ENCODE results near the gene RTL3. TPM values are rescaled to one million over a fixed set of nuclear protein-coding genes. Genes with fewer than 3 reads are reported as not detected.
"Not testable (repeated sequence)": the region's sequence is repeated elsewhere in the genome, so short reads cannot be mapped to it uniquely, and the experiment has no call there.

RTL3 gene
- total RNA-seq, 2 donors from 2014 or later: not detected

- Histone ChIP-seq H3K9me3 (no peaks in the 10 kb centered on the region), H3K27ac (no peak overlapping the region), H3K36me3 (no peaks in the 10 kb centered on the region), H3K27me3 (no peaks in the 10 kb centered on the region), H3K4me1 (no peaks in the 10 kb centered on the region), H3K4me3 (no peak overlapping the region), H3K9ac (ENCODE audit: low read depth in 2 of 2, low read length in 2 of 2) (no peak overlapping the region)
- intact Hi-C loops (cut with DNase I): no loop called here
- no peak for DNase-seq
- TF ChIP-seq CTCF (IDR thresholded peaks at IDR 0.05): no peak
Observed at GRCh38 chrX:78643096-78643495, 16.0 kb downstream of the RTL3 start.

- H3K36me3 ChIP-seq; H3K4me1 ChIP-seq; H3K4me3 ChIP-seq; H3K9ac ChIP-seq (ENCODE audit: low read depth in 2 of 2, low read length in 2 of 2); H3K27me3 ChIP-seq; H3K27ac ChIP-seq; H3K9me3 ChIP-seq; intact Hi-C loops (cut with DNase I); DNase-seq: not testable (repeated sequence)
Observed at GRCh38 chrX:78636096-78636495, 23.0 kb downstream of the RTL3 start.

GRCh38 chrX:78624962-78625909, 33.9 kb downstream of the RTL3 start:
- Histone ChIP-seq H3K36me3 (no peaks in the 10 kb centered on the region), H3K9ac (ENCODE audit: low read depth in 2 of 2, low read length in 2 of 2) (no peak overlapping the region), H3K27me3 (no peaks in the 10 kb centered on the region), H3K9me3 (no peaks in the 10 kb centered on the region), H3K4me3 (no peak overlapping the region), H3K4me1 (no peaks in the 10 kb centered on the region), H3K27ac (no peak overlapping the region)
- intact Hi-C loops (cut with DNase I): no loop called here
- TF ChIP-seq CTCF (IDR thresholded peaks at IDR 0.05): no peak
- DNase-seq: no peak

- Histone ChIP-seq H3K4me3 (no peak overlapping the region), H3K9ac (ENCODE audit: low read depth in 2 of 2, low read length in 2 of 2) (no peak overlapping the region), H3K27me3 (no peaks in the 10 kb centered on the region), H3K36me3 (no peaks in the 10 kb centered on the region), H3K27ac (no peak overlapping the region), H3K4me1 (no peaks in the 10 kb centered on the region), H3K9me3 (no peaks in the 10 kb centered on the region)
- intact Hi-C loops (cut with DNase I): no loop called here
- DNase-seq: no peak
- no peak for TF ChIP-seq CTCF (IDR thresholded peaks at IDR 0.05)
Observed at GRCh38 chrX:78624426-78624825, 34.7 kb downstream of the RTL3 start.

- no peak overlapping the region for H3K27ac ChIP-seq
- intact Hi-C loops (cut with DNase I): no loop called here
Observed at GRCh38 chrX:78622831-78623230, 36.3 kb downstream of the RTL3 start.

More at GRCh38 chrX:78622831-78623230, 36.3 kb downstream of the RTL3 start:
- no peak overlapping the region for H3K4me3 ChIP-seq
- no peaks in the 10 kb centered on the region for H3K4me1 ChIP-seq
- H3K27me3 ChIP-seq: no peaks in the 10 kb centered on the region
- no peak overlapping the region for H3K9ac ChIP-seq (ENCODE audit: low read depth in 2 of 2, low read length in 2 of 2)
- no peak for DNase-seq
- H3K9me3 ChIP-seq: no peaks in the 10 kb centered on the region
- H3K36me3 ChIP-seq: no peaks in the 10 kb centered on the region
- TF ChIP-seq CTCF (IDR thresholded peaks at IDR 0.05): no peak

Data from colonic mucosa (tissue), 4 donors.